GM12873 (cell line): ENCODE measurements around the gene ACOX3.

ENCODE experiments used
- TF ChIP-seq, protein P1 (sequence below): IDR thresholded peaks from 2 replicates; pipeline ENCODE4 v1.5.1; 2012; ENCODE audit warnings: low read depth, mild to moderate bottlenecking, moderate library complexity, low read length, control low read depth; ENCODE audit not compliant: insufficient read depth; ENCODE audit errors: missing control alignments

Gene ACOX3

DNA sequence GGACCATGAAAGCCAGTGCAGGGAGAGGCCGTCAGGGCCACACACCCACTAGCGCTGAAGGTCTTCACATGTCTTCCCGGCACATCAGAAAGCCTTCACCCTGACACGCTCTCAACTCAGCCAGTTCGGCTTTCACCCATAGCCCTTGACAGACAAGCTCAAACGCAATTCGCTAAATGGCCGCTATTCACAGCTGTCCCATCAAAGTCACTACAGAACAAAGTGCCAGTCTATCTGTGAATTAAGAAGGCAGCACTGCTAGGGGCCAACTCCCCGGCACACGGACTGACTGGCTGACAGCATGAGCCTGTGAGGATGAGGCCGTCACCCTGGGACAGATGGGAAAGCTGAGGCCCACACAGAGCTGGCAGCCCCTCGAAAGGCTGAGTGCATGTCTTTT, 45.7 kb downstream of the ACOX3 start:
- TF ChIP-seq, protein P1, sequence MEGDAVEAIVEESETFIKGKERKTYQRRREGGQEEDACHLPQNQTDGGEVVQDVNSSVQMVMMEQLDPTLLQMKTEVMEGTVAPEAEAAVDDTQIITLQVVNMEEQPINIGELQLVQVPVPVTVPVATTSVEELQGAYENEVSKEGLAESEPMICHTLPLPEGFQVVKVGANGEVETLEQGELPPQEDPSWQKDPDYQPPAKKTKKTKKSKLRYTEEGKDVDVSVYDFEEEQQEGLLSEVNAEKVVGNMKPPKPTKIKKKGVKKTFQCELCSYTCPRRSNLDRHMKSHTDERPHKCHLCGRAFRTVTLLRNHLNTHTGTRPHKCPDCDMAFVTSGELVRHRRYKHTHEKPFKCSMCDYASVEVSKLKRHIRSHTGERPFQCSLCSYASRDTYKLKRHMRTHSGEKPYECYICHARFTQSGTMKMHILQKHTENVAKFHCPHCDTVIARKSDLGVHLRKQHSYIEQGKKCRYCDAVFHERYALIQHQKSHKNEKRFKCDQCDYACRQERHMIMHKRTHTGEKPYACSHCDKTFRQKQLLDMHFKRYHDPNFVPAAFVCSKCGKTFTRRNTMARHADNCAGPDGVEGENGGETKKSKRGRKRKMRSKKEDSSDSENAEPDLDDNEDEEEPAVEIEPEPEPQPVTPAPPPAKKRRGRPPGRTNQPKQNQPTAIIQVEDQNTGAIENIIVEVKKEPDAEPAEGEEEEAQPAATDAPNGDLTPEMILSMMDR, result no peak

DNA sequence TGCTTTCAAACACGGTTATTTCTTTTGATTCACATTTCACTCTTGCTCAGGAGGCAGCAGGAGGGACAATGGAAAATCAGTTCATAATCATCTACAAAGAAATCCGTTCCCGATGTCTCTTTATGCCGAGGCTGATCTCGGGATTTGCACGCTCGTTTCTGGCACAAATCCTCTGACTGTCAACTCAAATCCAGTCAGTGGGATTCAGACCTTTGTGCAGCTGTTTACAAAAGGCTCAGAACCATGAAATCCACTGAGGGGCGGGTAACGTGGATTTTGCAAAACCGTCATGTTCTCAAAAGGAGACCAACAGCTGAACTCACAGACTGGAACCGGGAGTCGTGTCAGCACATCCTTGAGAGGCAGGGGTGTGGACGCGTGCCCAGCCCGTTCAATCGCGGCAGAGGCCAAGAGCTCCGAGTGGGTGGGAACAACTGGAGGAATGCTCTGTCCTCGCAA, 46.4 kb downstream of the ACOX3 start:
- TF ChIP-seq, protein P1, result no peak

DNA sequence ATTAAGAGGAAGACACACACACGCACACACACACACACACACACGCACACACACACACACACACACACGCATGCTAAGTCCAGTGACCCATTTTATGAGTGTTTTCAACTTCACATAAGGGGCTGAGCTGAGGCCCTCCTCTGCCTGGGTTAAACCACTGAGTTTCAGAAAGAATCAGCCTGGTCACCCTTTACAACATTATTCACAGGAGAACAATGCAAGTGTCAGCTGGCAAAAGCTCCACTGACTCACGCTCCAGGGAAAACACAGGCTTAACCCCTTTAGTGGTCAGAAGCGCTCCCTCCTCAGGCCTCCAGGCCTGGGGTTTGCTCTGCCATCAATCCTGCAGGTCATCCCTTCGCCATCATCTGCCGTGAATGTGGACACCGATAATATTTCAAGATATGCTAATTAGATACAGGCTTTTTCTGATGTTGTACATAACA, 46.9 kb downstream of the ACOX3 start:
- TF ChIP-seq, protein P1, result no peak

DNA sequence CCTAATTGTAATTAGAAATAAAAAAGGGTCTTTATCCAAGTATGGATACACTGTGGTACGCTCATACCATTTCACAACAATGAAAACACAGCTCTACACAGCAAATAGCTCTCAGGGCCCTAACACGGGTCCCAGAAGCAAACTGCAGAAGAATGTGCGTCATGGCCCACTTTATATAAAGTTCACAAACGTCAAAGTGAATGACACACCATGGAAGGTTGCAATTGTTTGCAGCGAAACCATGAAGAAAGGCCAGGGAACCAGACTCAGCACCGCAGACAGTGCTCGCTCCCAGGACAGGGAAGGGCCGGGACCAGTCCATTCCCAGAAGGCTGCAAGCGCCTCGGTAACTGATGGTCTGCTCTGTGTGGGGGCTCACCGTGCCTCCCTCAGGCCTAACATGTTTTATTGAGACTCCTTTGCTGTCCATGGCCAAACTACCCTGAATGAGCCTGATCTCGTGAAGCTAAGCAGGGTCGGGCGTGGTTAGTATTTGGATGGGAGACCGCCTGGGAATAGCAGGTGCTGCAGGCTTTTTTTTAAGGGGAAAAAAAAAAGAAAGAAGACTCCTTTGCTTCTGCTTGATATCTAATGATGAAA, 47.8 kb downstream of the ACOX3 start:
- TF ChIP-seq, protein P1, result no peak

DNA sequence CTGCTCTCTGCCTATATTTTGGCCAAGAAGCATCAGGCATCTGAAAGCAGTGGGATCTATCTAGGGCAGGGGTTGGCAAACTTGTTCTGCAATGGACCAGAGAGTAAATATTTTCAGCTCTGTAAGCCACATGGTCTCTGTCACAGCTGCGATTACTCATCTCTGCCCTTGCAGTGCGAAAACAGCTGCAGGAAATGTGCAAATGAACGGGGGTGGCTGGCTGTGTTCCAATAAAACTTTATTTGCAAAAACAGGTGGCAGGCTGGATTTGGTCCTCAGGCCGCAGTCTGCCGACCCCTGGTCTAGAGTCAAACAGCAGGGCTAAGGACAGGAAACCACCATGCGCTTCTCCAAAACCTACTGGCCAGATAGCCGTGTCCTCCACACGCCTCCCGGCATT, 48.6 kb downstream of the ACOX3 start:
- TF ChIP-seq, protein P1, result no peak

DNA sequence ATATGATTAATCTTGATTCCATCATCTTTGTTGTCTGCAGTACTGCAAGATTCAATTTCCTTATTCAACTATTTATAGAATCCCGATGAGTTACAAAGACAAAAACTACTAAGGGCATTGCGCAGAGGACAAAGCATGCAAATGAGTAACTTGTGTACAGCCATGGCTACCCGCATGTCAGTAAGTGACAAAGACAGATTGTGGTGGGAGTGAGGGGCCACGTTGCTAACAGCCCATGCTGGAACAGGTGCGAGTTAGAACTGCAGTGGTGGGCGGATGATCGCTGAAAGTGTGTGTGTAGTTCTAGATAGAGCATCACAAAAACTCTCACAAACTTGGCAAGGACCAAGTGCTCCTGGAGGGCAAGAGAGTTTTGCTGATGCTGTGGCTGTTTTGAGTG, 49.5 kb downstream of the ACOX3 start:
- TF ChIP-seq, protein P1, result no peak

DNA sequence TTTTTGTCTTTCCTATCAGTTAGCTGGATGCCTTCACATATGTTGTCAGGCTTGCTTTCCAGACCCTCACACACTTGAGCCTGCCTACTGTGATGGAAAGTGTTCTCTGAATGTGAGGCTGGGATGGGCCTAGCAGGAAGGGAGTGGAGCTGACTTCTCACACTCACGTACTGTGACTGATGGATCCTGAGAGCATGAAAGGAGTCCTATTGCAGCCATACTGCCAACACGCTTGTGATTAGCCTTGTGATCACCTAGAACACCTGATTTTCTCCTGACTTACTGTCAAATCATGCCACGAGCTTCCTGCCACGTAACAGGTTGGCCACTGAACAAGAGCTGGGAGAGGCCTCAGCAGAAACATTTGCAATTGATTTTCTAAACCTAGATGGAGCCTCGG, 49.9 kb downstream of the ACOX3 start:
- TF ChIP-seq, protein P1, result no peak
